GM19438 (cell line): ENCODE results near the gene CLEC12A.

Experiments used
- ATAC-seq: cut with Tn5 transposase; IDR thresholded peaks from one replicate; pipeline ENCODE4 v1.9.1; 2021; ENCODE audit warnings: low read depth; ENCODE audit not compliant: unreplicated experiment

CLEC12A gene

GRCh38 chr12:10031321-10031720 is 60.1 kb downstream of the CLEC12A start:
- no peak for ATAC-seq

DNA sequence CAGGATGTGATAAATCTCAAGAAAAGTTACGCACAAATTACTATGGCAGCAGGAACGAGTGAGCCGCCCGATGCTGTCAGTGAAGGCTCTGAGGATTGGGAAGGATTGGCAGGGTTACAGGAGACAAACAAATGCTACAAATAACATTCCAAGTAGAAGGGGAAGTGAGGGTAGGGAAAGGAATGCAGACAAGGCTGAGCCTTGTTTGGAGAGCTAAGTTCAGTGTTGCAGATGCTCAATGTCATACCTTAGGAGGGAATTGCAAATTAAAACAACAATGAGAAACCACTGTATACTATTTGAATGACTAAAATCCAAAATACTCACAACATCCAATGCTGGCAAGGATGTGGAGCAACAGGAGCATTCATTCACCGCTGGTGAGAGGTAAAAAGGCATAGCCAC is 60.6 kb downstream of the CLEC12A start:
- ATAC-seq, result no peak

GRCh38 chr12:10033783-10034545 is 62.8 kb downstream of the CLEC12A start:
- ATAC-seq, result no peak
